ENCODE measurements around the gene NADK2. TPM values are rescaled to one million over a fixed set of nuclear protein-coding genes. Genes with fewer than 3 reads are reported as not detected.
A peak's percentile ranks its signal among the peaks of the same experiment; 100 is the strongest.

The NADK2 gene
- total RNA-seq, 4 donors from 2014 or later = 44.6 to 74.8 (median 59.5) TPM

- H3K4me1 ChIP-seq = peaks cover 7 to 21% (median 18%) of the 10 kb centered on the region in 4 donors
- DNase-seq (ENCODE audit: extremely low spot score) = no peak
- H3K27me3 ChIP-seq = no peaks in the 10 kb centered on the region
- 100% methylated on average over 9 of the region's 10 CpGs for WGBS
- TF ChIP-seq POLR2A (IDR thresholded peaks at IDR 0.05; ENCODE audit: low read depth) (no peak), POLR2AphosphoS5 (IDR thresholded peaks at IDR 0.05) (no peak), CTCF (IDR thresholded peaks at IDR 0.05) (no peak), EP300 (IDR thresholded peaks at IDR 0.05) (no peak)
- no peak overlapping the region for H3K27ac ChIP-seq (replicated peaks in 1 of 4)
- no peaks in the 10 kb centered on the region for H3K9me3 ChIP-seq
- no peaks in the 10 kb centered on the region for H3K36me3 ChIP-seq
- no peak overlapping the region for H3K4me3 ChIP-seq
- intact Hi-C loops (cut with DNase I) = loop anchor here (10.0 kb wide), 1 partner anchor 59 kb away; the partner anchor contains the start of gene RANBP3L
Observed at GRCh38 chr5:36246036-36246800, 4.5 kb upstream of the NADK2 start.

DNA sequence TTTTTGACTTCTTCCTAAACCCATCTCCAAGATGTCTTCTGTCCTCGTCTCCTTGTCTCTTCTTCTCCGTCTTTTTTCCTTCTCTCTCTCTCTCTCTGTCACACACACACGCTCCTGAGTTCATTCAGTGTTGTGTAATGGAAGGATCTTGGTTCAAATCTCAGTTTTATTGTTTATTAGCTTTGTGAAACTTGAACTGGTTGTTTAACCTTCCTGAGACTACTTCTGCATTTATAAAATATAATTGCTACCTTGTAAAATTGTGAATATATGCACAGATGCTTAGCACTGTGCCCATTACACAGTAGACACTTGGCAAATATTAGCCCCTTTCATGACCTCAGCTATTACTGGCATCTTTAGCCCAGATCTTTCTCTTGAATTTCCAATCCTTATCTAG is 2.4 kb upstream of the NADK2 start:
- Histone ChIP-seq H3K4me3 (no peak overlapping the region), H3K4me1 (peaks cover 20 to 27% (median 25%) of the 10 kb centered on the region in 4 donors), H3K27ac (replicated peaks in 1 of 4) (peak overlapping the region in 3 of 4 donors; percentile 3 to 99 (median 8)), H3K36me3 (no peaks in the 10 kb centered on the region), H3K27me3 (no peaks in the 10 kb centered on the region), H3K9me3 (no peaks in the 10 kb centered on the region)
- TF ChIP-seq POLR2A (IDR thresholded peaks at IDR 0.05; ENCODE audit: low read depth) = no peak
- no peak for TF ChIP-seq CTCF (IDR thresholded peaks at IDR 0.05)
- no peak for TF ChIP-seq EP300 (IDR thresholded peaks at IDR 0.05)
- no peak for TF ChIP-seq POLR2AphosphoS5 (IDR thresholded peaks at IDR 0.05)
- WGBS = 88% methylated on average over 3 of the region's 3 CpGs
- intact Hi-C loops (cut with DNase I) = loop anchor here (10.0 kb wide), 1 partner anchor 61 kb away; the partner anchor contains the start of gene RANBP3L
- no peak for DNase-seq (ENCODE audit: extremely low spot score)

DNA sequence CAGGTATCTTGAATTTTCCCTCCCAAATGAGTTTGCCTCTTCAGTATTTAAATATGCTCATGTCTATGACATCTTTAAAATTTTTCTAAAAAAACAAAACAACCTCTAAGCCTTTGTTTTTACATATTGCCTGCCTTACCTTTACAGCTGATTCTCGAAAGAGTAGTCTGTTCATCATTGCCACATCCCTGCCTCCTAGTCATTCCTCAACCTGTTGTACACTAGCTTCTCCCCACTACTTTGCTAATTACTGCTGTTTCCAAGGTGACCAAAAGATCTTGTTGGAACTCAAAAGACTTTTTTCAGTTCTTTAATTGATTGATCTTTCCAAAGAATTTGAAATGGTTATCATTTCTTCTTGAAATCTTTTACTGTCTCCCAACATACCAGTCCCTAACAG is 1.9 kb upstream of the NADK2 start:
- Histone ChIP-seq H3K27ac (replicated peaks in 1 of 4) (peak overlapping the region in 3 of 4 donors; percentile 3 to 99 (median 99)), H3K27me3 (no peaks in the 10 kb centered on the region), H3K4me3 (no peak overlapping the region), H3K4me1 (peaks cover 24 to 31% (median 29%) of the 10 kb centered on the region in 4 donors), H3K36me3 (no peaks in the 10 kb centered on the region), H3K9me3 (no peaks in the 10 kb centered on the region)
- TF ChIP-seq POLR2AphosphoS5 (IDR thresholded peaks at IDR 0.05) (no peak), POLR2A (IDR thresholded peaks at IDR 0.05; ENCODE audit: low read depth) (no peak), CTCF (IDR thresholded peaks at IDR 0.05) (no peak), EP300 (IDR thresholded peaks at IDR 0.05) (no peak)
- 78% methylated on average over 1 of the region's 1 CpG for WGBS
- intact Hi-C loops (cut with DNase I) = loop anchor here (10.0 kb wide), 1 partner anchor 61 kb away; the partner anchor contains the start of gene RANBP3L
- no peak for DNase-seq (ENCODE audit: extremely low spot score)

GRCh38 chr5:36242534-36243485 is 1.1 kb upstream of the NADK2 start:
- intact Hi-C loops (cut with DNase I) = loop anchor here (10.0 kb wide), 1 partner anchor 62 kb away; the partner anchor contains the start of gene RANBP3L

More at GRCh38 chr5:36242534-36243485, 1.1 kb upstream of the NADK2 start:
- WGBS = 69% methylated on average over 23 of the region's 24 CpGs
- TF ChIP-seq POLR2AphosphoS5 (IDR thresholded peaks at IDR 0.05) = no peak
- TF ChIP-seq EP300 (IDR thresholded peaks at IDR 0.05) = no peak
- no peak for TF ChIP-seq POLR2A (IDR thresholded peaks at IDR 0.05; ENCODE audit: low read depth)
- no peak for TF ChIP-seq CTCF (IDR thresholded peaks at IDR 0.05)
- H3K27ac ChIP-seq (replicated peaks in 1 of 4) = peak overlapping the region; percentile 97 to 99 (median 99)
- no peaks in the 10 kb centered on the region for H3K9me3 ChIP-seq
- no peaks in the 10 kb centered on the region for H3K36me3 ChIP-seq
- no peaks in the 10 kb centered on the region for H3K27me3 ChIP-seq
- no peak for DNase-seq (ENCODE audit: extremely low spot score)
- H3K4me1 ChIP-seq = peaks cover 33 to 40% (median 36%) of the 10 kb centered on the region in 4 donors
- H3K4me3 ChIP-seq = peak overlapping the region; percentile 90 to 99 (median 95)
